GM12892 (cell line): ENCODE results near the gene ASB9.
"Not testable (repeated sequence)": the region's sequence is repeated elsewhere in the genome, so short reads cannot be mapped to it uniquely, and the experiment has no call there.

Experiments used
- DNase-seq: peaks from one replicate; pipeline ENCODE4 v3.0.0; 2011; ENCODE audit not compliant: insufficient read length
- FAIRE-seq: peaks from 2 replicates; lab custom pipeline; 2011; peaks lifted over from hg19 to GRCh38; lab: Jason Lieb, UNC
- POLR2A ChIP-seq: IDR thresholded peaks from 2 replicates; pipeline ENCODE4 v1.6.1; 2011; ENCODE audit warnings: low read depth, low read length, control low read depth
- POLR2AphosphoS5 ChIP-seq: IDR thresholded peaks from 2 replicates; pipeline ENCODE4 v1.6.1; 2011; ENCODE audit warnings: low read depth, low read length, control low read depth
- TAF1 ChIP-seq: IDR thresholded peaks from 2 replicates; pipeline ENCODE4 v1.6.1; 2011; ENCODE audit warnings: low read depth, mild to moderate bottlenecking, control low read depth, low read length, borderline replicate concordance

Gene ASB9

GRCh38 chrX:15292861-15293260 lies 23.0 kb upstream of the ASB9 start:
- DNase-seq = no peak
- TF ChIP-seq POLR2AphosphoS5 = no peak
- TF ChIP-seq POLR2A = no peak
- TF ChIP-seq TAF1 = no peak

DNA sequence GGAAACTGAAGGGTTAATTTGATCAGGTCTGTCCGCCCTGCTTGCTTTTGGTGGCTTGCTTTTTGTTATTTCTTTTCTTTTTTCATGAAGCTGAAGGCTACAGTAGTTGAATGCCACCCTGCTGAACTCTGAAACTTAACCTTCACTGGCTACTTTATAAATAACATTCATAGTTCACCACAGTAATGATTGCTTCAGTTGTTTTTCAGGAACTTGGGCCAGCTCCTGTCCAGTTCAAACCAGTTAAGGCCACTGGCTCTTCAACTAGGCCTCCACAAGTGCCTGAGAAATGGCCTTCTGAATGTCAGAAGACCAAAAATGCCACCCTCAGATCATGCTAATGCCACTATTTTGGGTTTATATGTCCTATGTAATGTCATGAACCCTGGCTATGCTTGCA lies 7.7 kb upstream of the ASB9 start:
- TF ChIP-seq TAF1 (no peak), POLR2A (no peak), POLR2AphosphoS5 (no peak)
- FAIRE-seq (no peak), DNase-seq (no peak)

More at GRCh38 chrX:15292861-15293260, 23.0 kb upstream of the ASB9 start:
- peak; percentile 17 for FAIRE-seq

DNA sequence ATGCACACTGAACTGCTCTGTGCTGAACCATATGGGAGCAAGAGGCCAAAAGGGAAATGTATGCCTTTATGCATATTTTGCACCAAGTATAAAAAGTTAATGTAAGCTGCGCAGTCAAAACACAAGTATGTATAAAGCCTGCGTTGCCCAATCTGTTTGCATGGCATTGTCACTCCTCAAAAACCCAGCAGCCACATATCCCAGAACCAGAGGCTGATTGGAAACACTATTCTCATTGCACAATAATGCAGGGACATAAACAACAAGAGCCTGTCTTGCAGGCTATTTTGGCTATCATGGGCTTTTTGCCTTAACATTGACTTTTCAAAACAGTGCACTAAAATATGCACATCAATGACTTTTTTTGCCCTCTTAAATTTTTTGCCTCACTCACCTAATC lies 5.1 kb upstream of the ASB9 start:
- TF ChIP-seq POLR2AphosphoS5 = no peak
- TF ChIP-seq POLR2A = no peak
- no peak for TF ChIP-seq TAF1
- FAIRE-seq = no peak
- DNase-seq = no peak

GRCh38 chrX:15273275-15273674 lies 3.4 kb upstream of the ASB9 start:
- FAIRE-seq, DNase-seq: not testable (repeated sequence)

DNA sequence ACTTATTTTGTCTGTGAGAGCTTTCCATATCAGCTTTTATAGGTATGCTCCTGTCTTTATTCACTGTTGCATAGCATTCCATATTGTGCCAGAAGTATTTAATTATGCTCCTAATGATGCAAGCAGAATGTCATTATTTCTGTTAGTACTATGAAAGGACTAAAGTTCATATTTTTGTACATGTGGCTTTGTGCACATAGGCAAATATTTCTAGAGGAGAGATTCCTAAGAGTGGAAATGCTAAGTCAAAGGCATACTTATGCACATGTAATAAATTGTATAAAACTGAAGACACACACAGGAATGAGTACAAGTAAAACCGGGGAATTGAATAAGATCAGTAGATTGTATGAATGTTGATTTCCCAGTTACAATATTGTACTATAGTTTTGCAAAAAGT lies 1.9 kb upstream of the ASB9 start:
- TF ChIP-seq POLR2A (no peak), TAF1 (no peak), POLR2AphosphoS5 (no peak)
- DNase-seq (no peak), FAIRE-seq (no peak)

DNA sequence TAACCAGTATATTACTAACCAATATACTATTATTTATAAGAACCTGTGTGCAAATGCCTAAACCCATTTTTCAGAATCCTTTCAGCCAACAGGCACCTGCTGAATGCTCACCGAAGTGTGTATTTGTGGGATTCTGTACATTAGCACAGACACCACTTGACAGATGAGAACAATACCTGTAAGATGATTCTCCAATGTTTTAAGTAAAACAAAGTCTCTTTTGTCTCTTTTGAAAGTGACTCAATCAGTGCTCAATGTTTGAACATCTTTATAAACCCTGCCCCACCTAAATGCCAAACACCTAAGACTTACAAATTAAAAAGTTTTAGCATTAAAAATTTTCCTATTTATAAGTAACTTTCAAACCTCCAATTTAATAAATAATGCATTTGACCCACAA lies 763 bp downstream of the ASB9 start:
- FAIRE-seq = no peak
- no peak for DNase-seq
- TF ChIP-seq TAF1 = no peak
- TF ChIP-seq POLR2A = no peak
- TF ChIP-seq POLR2AphosphoS5 = no peak

GRCh38 chrX:15254852-15255251 lies 15.0 kb downstream of the ASB9 start:
- FAIRE-seq (no peak), DNase-seq (no peak)
- no peak for TF ChIP-seq POLR2A
- no peak for TF ChIP-seq TAF1
- no peak for TF ChIP-seq POLR2AphosphoS5

- DNase-seq (no peak), FAIRE-seq (no peak)
- TF ChIP-seq TAF1 (no peak), POLR2A (no peak), POLR2AphosphoS5 (no peak)
These were observed 24.0 kb downstream of the ASB9 start for GRCh38 chrX:15245896-15246295.

DNA sequence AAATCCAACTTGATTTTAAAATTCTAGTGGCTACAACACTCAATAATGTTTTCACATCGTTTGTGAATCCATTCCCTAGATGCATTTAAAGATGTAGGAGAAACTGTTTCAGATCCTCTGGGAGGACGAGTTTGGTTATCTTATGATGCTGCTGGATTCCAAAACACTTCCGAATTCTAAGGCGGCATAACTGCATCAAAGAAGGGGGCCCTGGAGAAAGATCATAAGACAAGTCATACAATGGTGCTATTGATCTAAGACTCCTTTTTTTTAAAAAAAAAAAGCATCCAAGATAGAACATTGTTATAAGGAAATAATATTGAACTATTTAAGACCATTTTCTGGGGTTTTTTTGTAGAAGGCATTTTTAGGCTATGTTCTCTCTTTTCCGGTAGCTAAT lies 25.5 kb downstream of the ASB9 start:
- DNase-seq = no peak
- TF ChIP-seq TAF1 (no peak), POLR2AphosphoS5 (no peak), POLR2A (no peak)
- no peak for FAIRE-seq

DNA sequence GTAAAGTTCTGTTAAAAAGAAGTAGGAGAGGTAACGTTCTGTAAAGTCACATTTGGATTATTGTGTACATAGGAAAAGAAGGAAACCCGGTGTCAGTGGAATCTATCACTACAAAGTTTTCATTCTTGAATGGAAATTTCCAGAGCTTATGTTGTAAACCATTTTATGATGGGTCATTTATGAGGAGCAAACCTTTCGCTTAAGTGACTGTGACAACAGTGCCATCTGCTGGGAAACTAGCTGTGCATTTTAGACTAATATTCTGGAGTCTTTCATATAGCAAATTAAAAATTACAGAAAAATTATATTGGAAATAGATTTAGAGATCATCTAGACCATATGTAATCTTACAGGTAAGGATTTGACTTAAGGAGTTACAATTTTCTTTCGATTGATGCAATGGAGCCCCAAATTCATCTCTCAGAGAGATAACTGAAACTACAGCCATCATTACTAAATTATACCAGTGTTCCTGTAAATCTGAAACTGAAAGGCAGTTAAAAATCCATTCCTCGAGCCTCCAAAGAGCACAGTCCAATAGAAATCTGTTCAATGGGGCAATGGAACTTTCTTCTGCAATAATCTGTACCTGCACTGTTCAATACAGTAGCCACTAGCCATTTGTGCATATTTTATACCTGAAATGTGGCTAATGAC lies 26.9 kb downstream of the ASB9 start:
- TF ChIP-seq POLR2A (no peak), TAF1 (no peak), POLR2AphosphoS5 (no peak)
- DNase-seq (no peak), FAIRE-seq (peak; percentile 88)

- FAIRE-seq = no peak
- TF ChIP-seq POLR2A (no peak), TAF1 (no peak), POLR2AphosphoS5 (no peak)
- no peak for DNase-seq
These were observed 28.6 kb downstream of the ASB9 start for GRCh38 chrX:15241301-15241700.

DNA sequence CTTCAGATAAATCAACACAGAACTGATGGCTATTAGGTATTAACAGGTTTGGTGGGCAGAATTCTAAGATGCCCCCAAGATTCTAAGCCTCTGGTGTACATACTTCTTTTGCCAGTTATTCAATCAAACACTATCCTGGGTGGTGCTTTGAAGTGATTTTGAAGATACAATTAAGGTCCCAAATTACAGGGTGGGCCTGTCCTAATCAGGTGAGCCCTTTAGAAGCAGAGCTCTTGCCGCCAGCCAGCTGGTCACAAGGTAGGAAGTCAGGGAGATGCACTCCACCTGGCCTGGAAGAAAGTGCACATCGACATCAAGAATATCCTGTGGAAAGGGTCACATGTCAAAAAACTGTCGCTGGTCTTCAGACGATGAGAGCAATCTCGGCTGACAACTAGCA lies 29.5 kb downstream of the ASB9 start:
- DNase-seq (no peak), FAIRE-seq (no peak)
- TF ChIP-seq POLR2A = no peak
- TF ChIP-seq POLR2AphosphoS5 = no peak
- no peak for TF ChIP-seq TAF1

- no peak for FAIRE-seq
- TF ChIP-seq TAF1 (no peak), POLR2A (no peak), POLR2AphosphoS5 (no peak)
- DNase-seq = no peak
These were observed 33.7 kb downstream of the ASB9 start for GRCh38 chrX:15236146-15236545.
